HG03045 (cell line): ENCODE measurements around the gene PTPRQ.
A peak's percentile ranks its signal among the peaks of the same experiment; 100 is the strongest.
"Not testable (repeated sequence)": the region's sequence is repeated elsewhere in the genome, so short reads cannot be mapped to it uniquely, and the experiment has no call there.

Experiments used
- ATAC-seq: cut with Tn5 transposase; IDR thresholded peaks from one replicate; pipeline ENCODE4 v1.9.1; 2021; ENCODE audit warnings: mild to moderate bottlenecking, moderate library complexity; ENCODE audit not compliant: unreplicated experiment

The PTPRQ gene

GRCh38 chr12:80443974-80444666 is at the start of gene PTPRQ:
Gene PTPRQ (plus strand): TSS chr12:80444235. CDS start chr12:80444346, 111 bp downstream.
- ATAC-seq, result no peak

DNA sequence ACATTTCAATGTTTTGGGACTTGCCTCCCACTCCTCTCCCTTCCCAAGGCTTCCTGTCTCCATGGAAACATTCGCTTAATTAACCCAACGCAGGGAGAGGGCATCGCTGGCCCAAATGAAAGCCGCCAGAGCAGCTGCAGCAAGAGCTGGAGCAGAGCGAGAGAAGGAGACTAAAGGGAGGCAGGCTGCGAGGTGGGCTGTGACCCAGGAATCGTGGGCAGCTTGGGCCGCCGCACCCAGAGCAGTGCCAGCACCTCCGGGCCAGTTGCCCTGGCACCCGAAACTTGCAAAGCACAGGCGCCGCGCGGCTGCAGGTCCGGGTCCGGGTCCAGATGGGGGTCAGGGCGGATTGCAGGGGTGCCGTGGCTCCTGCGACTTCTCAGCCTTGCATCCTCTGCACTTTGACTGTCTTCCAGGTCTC is 43.5 kb upstream of the PTPRQ start:
- ATAC-seq, result no peak

GRCh38 chr12:80401191-80401590 is 42.8 kb upstream of the PTPRQ start:
- ATAC-seq, result no peak

- no peak for ATAC-seq
Measured at GRCh38 chr12:80404629-80405028, 39.4 kb upstream of the PTPRQ start.

GRCh38 chr12:80406253-80406652 is 37.8 kb upstream of the PTPRQ start:
- no peak for ATAC-seq

DNA sequence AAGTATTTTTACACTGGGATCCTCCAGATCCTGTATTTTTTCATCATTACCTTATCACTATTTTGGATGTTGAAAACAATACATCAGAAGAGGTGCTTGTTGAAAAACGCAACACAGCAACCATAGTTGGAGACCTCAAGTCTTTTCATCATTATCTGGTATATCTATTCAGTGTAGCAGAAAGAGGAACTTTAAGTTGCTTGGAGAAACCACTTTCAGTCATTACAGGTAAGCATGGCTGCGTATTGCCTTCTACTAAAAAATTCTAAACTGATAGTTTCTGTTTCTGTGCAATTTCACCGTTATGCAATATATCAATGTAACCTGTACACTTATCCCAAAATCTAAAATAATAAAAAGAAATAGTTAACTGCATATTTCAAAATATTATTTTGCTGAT is 32.2 kb upstream of the PTPRQ start:
- ATAC-seq, result no peak

DNA sequence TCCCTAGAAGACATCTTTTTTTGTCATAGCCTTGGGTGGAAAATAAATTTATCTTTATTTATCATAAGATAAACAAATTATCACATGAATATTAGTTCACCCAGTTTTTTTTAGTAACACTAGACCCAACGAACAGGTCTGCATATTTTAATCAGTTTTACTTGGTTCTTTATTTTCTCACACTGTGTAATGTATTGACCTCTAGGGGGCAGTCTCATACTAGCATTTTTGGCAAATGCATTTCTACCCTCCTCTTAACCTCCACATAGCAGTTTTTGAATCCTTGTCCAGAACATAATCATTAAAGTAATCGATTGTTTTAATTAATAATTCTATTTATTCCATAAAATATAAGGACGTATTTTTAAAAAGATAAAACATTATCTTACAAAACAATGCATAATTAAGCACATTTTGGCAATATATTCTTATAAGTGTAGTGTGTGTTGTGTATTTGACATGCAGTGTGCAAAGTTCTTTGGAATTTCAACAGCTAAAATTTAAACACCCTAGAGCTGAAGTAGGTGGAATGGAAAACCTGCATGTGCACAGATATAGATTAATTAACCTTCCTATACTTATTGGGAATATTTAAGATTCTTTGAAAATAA is 31.6 kb upstream of the PTPRQ start:
- ATAC-seq, result peak; percentile 73

- ATAC-seq, result no peak
Measured at GRCh38 chr12:80413462-80413861, 30.6 kb upstream of the PTPRQ start.

GRCh38 chr12:80415466-80415865 is 28.6 kb upstream of the PTPRQ start:
- ATAC-seq, result no peak

DNA sequence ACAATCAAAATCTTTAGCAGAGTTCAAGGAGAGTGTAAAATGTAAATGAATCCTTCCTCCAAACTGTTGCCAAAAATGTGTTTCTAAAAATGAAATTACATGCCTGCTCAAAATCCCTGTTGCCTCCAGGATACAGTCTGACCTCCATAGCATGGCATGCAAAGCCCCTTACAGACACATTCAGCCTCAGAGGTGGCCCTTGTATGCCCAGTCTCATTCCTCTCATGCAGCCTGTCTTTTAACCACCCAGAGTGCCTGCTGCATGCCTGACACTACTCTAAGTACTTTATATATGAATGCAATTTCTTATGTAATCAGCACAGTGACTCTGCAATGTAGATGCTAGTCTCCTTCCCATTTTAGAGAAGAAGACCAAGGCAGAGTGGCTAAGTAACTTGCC is 24.4 kb upstream of the PTPRQ start:
- ATAC-seq, result no peak

DNA sequence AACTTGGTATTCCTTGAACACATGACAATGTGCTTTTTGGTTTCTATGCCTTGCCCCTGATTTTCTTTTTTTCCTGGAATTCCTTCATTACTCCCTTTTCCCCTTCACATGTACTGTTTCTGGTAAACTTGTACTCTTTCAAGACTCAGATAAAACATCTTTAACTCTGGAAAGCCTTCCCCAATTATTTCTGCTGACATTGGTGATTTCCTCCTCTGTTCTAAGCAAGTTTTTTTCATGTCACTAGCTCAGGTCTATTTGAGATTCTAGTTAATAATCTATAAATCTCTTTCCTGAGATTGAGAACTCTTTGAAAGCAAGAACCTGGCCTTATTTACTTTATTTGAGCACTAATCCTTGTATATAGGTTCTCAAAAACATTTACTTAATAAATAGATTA is 24.0 kb upstream of the PTPRQ start:
- no peak for ATAC-seq

GRCh38 chr12:80422550-80422949 is 21.5 kb upstream of the PTPRQ start:
- ATAC-seq, result no peak

DNA sequence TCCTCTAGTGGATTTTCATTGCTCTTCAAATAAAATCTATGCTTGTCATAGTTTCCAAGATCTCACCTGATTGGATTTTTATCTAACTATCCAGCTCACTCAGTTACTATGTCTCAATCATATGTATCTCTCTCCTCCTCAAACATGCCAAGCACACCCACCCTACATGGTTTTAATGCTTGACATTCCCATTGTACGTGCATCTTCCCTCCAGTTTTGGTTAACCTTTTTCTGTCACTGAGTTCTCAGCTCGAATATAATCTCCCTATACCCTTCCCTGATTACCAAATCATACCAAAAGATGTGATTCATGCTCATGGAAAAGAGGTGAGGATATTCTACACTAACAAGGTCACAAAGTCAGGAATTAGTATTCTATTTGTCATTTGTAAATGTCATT is 12.0 kb upstream of the PTPRQ start:
- no peak for ATAC-seq

GRCh38 chr12:80441921-80442320 is 2.1 kb upstream of the PTPRQ start:
- no peak for ATAC-seq

GRCh38 chr12:80442426-80443222 is 1.4 kb upstream of the PTPRQ start:
- ATAC-seq, result no peak

DNA sequence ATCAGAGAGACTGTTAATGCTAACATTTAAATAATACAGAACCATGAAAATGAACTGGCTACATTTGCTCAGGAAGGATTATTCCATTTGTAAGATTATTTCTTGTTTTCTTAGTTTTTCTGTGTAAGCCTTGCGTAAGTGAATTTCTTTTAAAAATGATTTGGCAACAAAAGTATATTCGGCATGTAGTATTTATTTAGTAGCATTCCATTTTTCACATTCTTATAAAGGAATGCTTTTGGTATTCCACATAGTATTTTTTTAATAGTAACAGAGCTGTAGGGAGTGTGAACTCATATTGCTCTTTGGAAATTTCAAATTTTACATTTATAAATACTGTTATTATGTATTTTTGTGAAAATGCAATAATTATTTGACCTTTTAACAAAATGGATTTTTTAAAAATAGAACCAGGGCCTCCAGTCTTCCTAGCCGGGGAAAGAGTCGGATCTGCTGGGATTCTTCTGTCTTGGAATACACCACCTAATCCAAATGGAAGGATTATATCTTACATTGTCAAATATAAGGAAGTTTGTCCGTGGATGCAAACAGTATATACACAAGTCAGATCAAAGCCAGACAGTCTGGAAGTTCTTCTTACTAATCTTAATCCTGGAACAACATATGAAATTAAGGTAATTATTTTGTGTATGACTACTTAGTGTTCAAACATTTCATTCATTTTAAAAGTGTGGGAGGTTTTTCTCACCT is 1.2 kb downstream of the PTPRQ start:
- ATAC-seq, result no peak

GRCh38 chr12:80456513-80456912 is 12.5 kb downstream of the PTPRQ start:
- no peak for ATAC-seq

DNA sequence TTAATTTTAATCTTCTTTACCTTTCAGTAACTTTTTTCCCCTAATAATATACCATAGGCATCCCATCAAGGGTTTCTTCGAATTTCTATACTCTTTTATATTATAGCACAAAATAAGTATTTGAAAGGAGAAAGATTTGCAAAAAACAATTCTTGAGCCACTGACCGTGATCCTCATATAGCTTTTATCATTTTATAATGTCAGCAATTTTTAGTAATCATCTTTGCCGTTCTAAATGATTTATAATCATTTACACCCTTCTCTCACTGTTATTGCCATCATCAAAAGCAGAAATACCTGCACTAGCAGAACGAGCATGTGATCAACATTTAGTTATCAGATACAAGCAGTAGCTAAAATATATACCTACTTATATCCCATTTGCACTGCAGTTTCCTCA is 16.9 kb downstream of the PTPRQ start:
- no peak for ATAC-seq

DNA sequence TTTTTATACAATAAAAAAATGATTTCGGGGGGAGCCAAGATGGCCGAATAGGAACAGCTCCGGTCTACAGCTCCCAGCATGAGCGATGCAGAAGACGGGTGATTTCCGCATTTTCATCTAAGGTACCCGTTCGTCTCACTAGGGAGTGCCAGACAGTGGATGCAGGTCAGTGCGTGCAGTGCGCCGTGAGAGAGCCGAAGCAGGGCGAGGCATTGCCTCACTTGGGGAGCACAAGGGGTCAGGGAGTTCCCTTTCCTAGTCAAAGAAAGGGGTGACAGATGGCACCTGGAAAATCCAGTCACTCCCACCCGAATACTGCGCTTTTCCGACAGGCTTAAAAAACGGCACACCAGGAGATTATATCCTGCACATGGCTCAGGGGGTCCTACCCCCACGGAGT is 17.8 kb downstream of the PTPRQ start:
- not testable (repeated sequence) for ATAC-seq

DNA sequence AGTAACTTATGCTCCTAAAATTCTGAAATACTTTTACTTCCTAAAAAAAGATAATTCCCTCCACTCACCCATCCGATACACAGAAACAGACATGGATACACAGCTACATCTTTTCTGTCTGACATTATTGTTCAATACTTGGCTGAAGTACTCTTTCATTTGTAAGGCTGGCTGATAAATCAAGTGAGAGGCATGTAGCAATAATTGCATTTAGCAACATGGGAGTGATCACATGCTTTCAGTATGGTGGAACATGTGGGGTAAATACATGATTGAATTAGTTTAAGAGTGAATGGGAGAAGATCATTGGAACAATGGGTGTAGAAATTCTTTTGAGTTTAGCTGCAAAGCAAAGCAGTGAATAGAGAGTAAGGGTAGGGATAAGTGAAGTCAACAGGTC is 25.6 kb downstream of the PTPRQ start:
- no peak for ATAC-seq

GRCh38 chr12:80470403-80470802 is 26.4 kb downstream of the PTPRQ start:
- ATAC-seq, result no peak
